H1 (cell line): ENCODE results near the gene ST8SIA5. TPM values are rescaled to one million over a fixed set of nuclear protein-coding genes. Genes with fewer than 3 reads are reported as not detected.

Experiments
- CTCF ChIA-PET: fragments of 300-600 bp; sonication (Branson Sonifier 250); formaldehyde crosslinking; loops from one replicate; lab custom pipeline; 2021; ENCODE audit not compliant: partially characterized antibody; lab: Charles Lee
- POLR2A ChIA-PET: fragments of 300-600 bp; sonication (Branson Sonifier 250); formaldehyde crosslinking; loops from one replicate; lab custom pipeline; 2021; ENCODE audit warnings: inconsistent platforms; ENCODE audit not compliant: partially characterized antibody; lab: Charles Lee
- DNase-seq, 2 experiments: peaks; one replicate each; pipeline versions ENCODE4 v3.0.0 to v3.0.0-alpha.2; 2010 to 2022; ENCODE audit warnings: low spot score in 2 of 2, low read depth in 1 of 2, mixed read lengths in 1 of 2
- FAIRE-seq: peaks from 2 replicates; lab custom pipeline; 2011; peaks lifted over from hg19 to GRCh38; lab: Jason Lieb, UNC
- H2AFZ ChIP-seq: 2 replicates; pipeline ENCODE4 v1.8.1; 2012; ENCODE audit warnings: low read length, inconsistent platforms
- H2AK5ac ChIP-seq: 2 replicates; pipeline ENCODE4 v1.6.1; 2013; ENCODE audit warnings: low read depth, low read length
- H2BK120ac ChIP-seq: replicated peaks from 2 replicates; pipeline ENCODE3; 2013; ENCODE audit warnings: low read depth, low read length, inconsistent platforms
- H2BK12ac ChIP-seq: 2 replicates; pipeline ENCODE4 v1.6.1; 2013; ENCODE audit warnings: low read depth, low read length
- H2BK15ac ChIP-seq: 2 replicates; pipeline ENCODE4 v1.6.1; 2013; ENCODE audit warnings: low read length
- H2BK20ac ChIP-seq: 2 replicates; pipeline ENCODE4 v1.6.1; 2013; ENCODE audit warnings: low read length
- H2BK5ac ChIP-seq: 2 replicates; pipeline ENCODE4 v1.6.1; 2013; ENCODE audit warnings: low read depth, low read length
- H3K14ac ChIP-seq: 2 replicates; pipeline ENCODE4 v1.6.1; 2013; ENCODE audit warnings: inconsistent platforms; ENCODE audit not compliant: insufficient read length
- H3K18ac ChIP-seq: 2 replicates; pipeline ENCODE4 v1.6.1; 2013; ENCODE audit warnings: low read length; ENCODE audit errors: extremely low read depth
- H3K23ac ChIP-seq: 2 replicates; pipeline ENCODE4 v1.6.1; 2013; ENCODE audit warnings: inconsistent platforms; ENCODE audit not compliant: insufficient read length
- H3K23me2 ChIP-seq: 2 replicates; pipeline ENCODE4 v1.6.1; 2013; ENCODE audit warnings: low read depth, low read length
- H3K27ac ChIP-seq: 2 replicates; pipeline ENCODE4 v1.6.1; 2011; ENCODE audit warnings: low read depth, low read length, inconsistent platforms
- H3K27me3 ChIP-seq, 4 experiments: replicated peaks in 1 of 4; 1 replicate in 1 of 4; 2 replicates in 3 of 4; pipeline versions ENCODE4 v1.6.1 to v1.8.1; 2011 to 2013; ENCODE audit warnings: low read length in 3 of 4, mild to moderate bottlenecking in 3 of 4, inconsistent platforms in 2 of 4, mixed read lengths in 2 of 4, moderate library complexity in 1 of 4; ENCODE audit not compliant: control insufficient read depth in 3 of 4, insufficient read depth in 3 of 4; ENCODE audit errors: extremely low read depth in 1 of 4
- H3K36me3 ChIP-seq, 4 experiments: 2 replicates each; pipeline versions ENCODE4 v1.6.1 to v1.8.1; 2011 to 2013; ENCODE audit warnings: mild to moderate bottlenecking in 4 of 4, low read length in 3 of 4, moderate library complexity in 2 of 4, control low read depth in 1 of 4, inconsistent platforms in 1 of 4; ENCODE audit not compliant: insufficient read depth in 4 of 4, control insufficient read depth in 2 of 4
- H3K4ac ChIP-seq: replicated peaks from 2 replicates; pipeline ENCODE3; 2013; ENCODE audit warnings: low read length, low read depth, mixed read lengths, inconsistent platforms; ENCODE audit not compliant: insufficient read length
- H3K4me1 ChIP-seq, 4 experiments: replicated peaks in 1 of 4; 1 replicate in 1 of 4; 2 replicates in 3 of 4; pipeline versions ENCODE4 v1.6.1 to v1.8.1; 2011 to 2013; ENCODE audit warnings: low read length in 3 of 4, inconsistent platforms in 2 of 4, mixed read lengths in 1 of 4; ENCODE audit not compliant: insufficient read depth in 4 of 4, control insufficient read depth in 3 of 4
- H3K4me2 ChIP-seq, 2 experiments: 2 replicates each; pipeline versions ENCODE4 v1.6.1 to v1.8.1; 2011 to 2013; ENCODE audit warnings: low read depth in 2 of 2, low read length in 2 of 2, control low read depth in 1 of 2, inconsistent platforms in 1 of 2, mild to moderate bottlenecking in 1 of 2; ENCODE audit not compliant: insufficient read depth in 1 of 2
- H3K4me3 ChIP-seq, 4 experiments: fragments of 200-600, 300-600 bp in 1 of 4; sonication (generic), shearing (Covaris generic), sonication (Bioruptor Twin) in 1 of 4; 2 replicates each; pipeline versions ENCODE4 v1.5.1 to v1.8.1; 2011 to 2016; ENCODE audit warnings: low read length in 4 of 4, low read depth in 3 of 4, control low read depth in 2 of 4, inconsistent platforms in 2 of 4, mild to moderate bottlenecking in 2 of 4, mixed read lengths in 1 of 4, moderate library complexity in 1 of 4; ENCODE audit not compliant: insufficient read depth in 2 of 4; ENCODE audit errors: extremely low read depth in 1 of 4
- H3K56ac ChIP-seq: replicated peaks from 2 replicates; pipeline ENCODE3; 2013; ENCODE audit warnings: low read depth, mild to moderate bottlenecking, mixed read lengths, low read length, inconsistent platforms; ENCODE audit not compliant: insufficient read length
- H3K79me1 ChIP-seq: 2 replicates; pipeline ENCODE4 v1.6.1; 2013; ENCODE audit warnings: low read depth, low read length, control low read depth
- H3K79me2 ChIP-seq, 2 experiments: 2 replicates each; pipeline versions ENCODE4 v1.6.1 to v1.8.1; 2012 to 2013; ENCODE audit warnings: low read length in 2 of 2, mild to moderate bottlenecking in 2 of 2, inconsistent platforms in 1 of 2; ENCODE audit not compliant: insufficient read depth in 2 of 2, control insufficient read depth in 1 of 2
- H3K9ac ChIP-seq, 4 experiments: replicated peaks in 1 of 4; 1 replicate in 1 of 4; 2 replicates in 3 of 4; pipeline versions ENCODE4 v1.6.1 to v1.8.1; 2011 to 2013; ENCODE audit warnings: low read depth in 3 of 4, low read length in 3 of 4, control low read depth in 2 of 4, mild to moderate bottlenecking in 2 of 4, moderate library complexity in 2 of 4, inconsistent platforms in 1 of 4; ENCODE audit errors: extremely low read depth in 1 of 4
- H3K9me3 ChIP-seq, 2 experiments: 2 replicates each; pipeline versions ENCODE4 v1.6.1 to v1.8.1; 2012 to 2013; ENCODE audit warnings: mild to moderate bottlenecking in 2 of 2, moderate library complexity in 2 of 2, control low read depth in 1 of 2, inconsistent platforms in 1 of 2, low read depth in 1 of 2, low read length in 1 of 2, mixed read lengths in 1 of 2; ENCODE audit not compliant: insufficient read depth in 2 of 2
- H4K20me1 ChIP-seq, 2 experiments: replicated peaks in 1 of 2; 2 replicates each; pipeline versions ENCODE3 to v1.8.1; 2011 to 2013; ENCODE audit warnings: inconsistent platforms in 2 of 2, low read length in 2 of 2, mild to moderate bottlenecking in 1 of 2; ENCODE audit not compliant: insufficient read depth in 2 of 2, control insufficient read depth in 1 of 2
- H4K5ac ChIP-seq: 2 replicates; pipeline ENCODE4 v1.6.1; 2013; ENCODE audit warnings: low read length, low read depth, mixed read lengths, inconsistent platforms; ENCODE audit not compliant: insufficient read length
- H4K8ac ChIP-seq: 2 replicates; pipeline ENCODE4 v1.8.0; 2013; ENCODE audit warnings: mild to moderate bottlenecking, moderate library complexity, low read length, inconsistent platforms; ENCODE audit not compliant: insufficient read depth; ENCODE audit errors: extremely low read depth
- H4K91ac ChIP-seq: replicated peaks from 2 replicates; pipeline ENCODE3; 2013; ENCODE audit warnings: low read length, mixed read lengths, inconsistent platforms; ENCODE audit not compliant: insufficient read length
- ASH2L ChIP-seq: fragments of 200-600, 300-600 bp; sonication (generic); IDR thresholded peaks from one replicate; pipeline ENCODE4 v1.7.1; 2017; ENCODE audit warnings: low read length
- BCL11A ChIP-seq, 2 experiments: IDR thresholded peaks; one replicate each; pipeline ENCODE4 v1.6.1; 2011; ENCODE audit warnings: low read depth in 2 of 2, low read length in 2 of 2, mild to moderate bottlenecking in 2 of 2
- BRCA1 ChIP-seq: IDR thresholded peaks from 2 replicates; pipeline ENCODE4 v1.6.1; 2012; ENCODE audit warnings: low read depth, low read length, improper control_type of control experiment
- CBX5 ChIP-seq: fragments of 300-800, 300-1000 bp; sonication (generic); IDR thresholded peaks from 2 replicates; pipeline ENCODE4 v1.7.1; 2016; ENCODE audit warnings: antibody characterized with exemption, low read length, low read depth
- CBX8 ChIP-seq: fragments of 300-800, 300-1000 bp; sonication (generic); IDR thresholded peaks from 2 replicates; pipeline ENCODE4 v1.7.1; 2016; ENCODE audit warnings: low read depth, low read length, borderline replicate concordance
- CHD1 ChIP-seq: IDR thresholded peaks from 2 replicates; pipeline ENCODE4 v1.6.1; 2012; ENCODE audit warnings: low read depth, low read length, improper control_type of control experiment
- FOSL1 ChIP-seq: IDR thresholded peaks from 2 replicates; pipeline ENCODE4 v1.6.1; 2011; ENCODE audit warnings: mild to moderate bottlenecking, low read depth, low read length, moderate library complexity; ENCODE audit not compliant: insufficient read depth
- NANOG ChIP-seq: IDR thresholded peaks from 2 replicates; pipeline ENCODE4 v1.6.1; 2011; ENCODE audit warnings: low read length, low read depth, mild to moderate bottlenecking, inconsistent platforms; ENCODE audit not compliant: insufficient read depth, poor library complexity, severe bottlenecking
- PHF8 ChIP-seq: fragments of 200-600 bp; sonication (generic); conservative IDR thresholded peaks from 2 replicates; pipeline ENCODE4 v1.7.1; 2012; ENCODE audit warnings: low read depth, mild to moderate bottlenecking, inconsistent platforms, low read length, moderate library complexity
- POLR2A ChIP-seq, 2 experiments: IDR thresholded peaks; 1 replicate in 1 of 2; 2 replicates in 1 of 2; pipeline ENCODE4 v1.6.1; 2011; ENCODE audit warnings: low read depth in 2 of 2, low read length in 2 of 2, mild to moderate bottlenecking in 2 of 2; ENCODE audit errors: control extremely low read depth in 1 of 2
- RFX5 ChIP-seq: IDR thresholded peaks from 2 replicates; pipeline ENCODE4 v1.6.1; 2011; ENCODE audit warnings: low read depth, low read length, improper control_type of control experiment, borderline replicate concordance
- SIRT6 ChIP-seq: IDR thresholded peaks from one replicate; pipeline ENCODE4 v1.7.1; 2012; ENCODE audit warnings: low read length, inconsistent platforms
- SP4 ChIP-seq: IDR thresholded peaks from 2 replicates; pipeline ENCODE4 v1.6.1; 2012; ENCODE audit warnings: low read length, inconsistent platforms
- TAF7 ChIP-seq: optimal IDR thresholded peaks from 2 replicates; pipeline ENCODE3; 2011; ENCODE audit warnings: low read depth, mild to moderate bottlenecking, inconsistent platforms, low read length, moderate library complexity, borderline replicate concordance
- WGBS, 2 experiments: shearing (Covaris generic) in 1 of 2; methylation state at CpG; one replicate each; pipeline versions ENCODE4 v1.1.6 to v1.1.7; 2013 to 2015; ENCODE audit warnings: low lambda C conversion rate in 2 of 2, mixed read lengths in 2 of 2, inconsistent platforms in 1 of 2, low coverage in 1 of 2, missing lambda C conversion rate in 1 of 2; ENCODE audit not compliant: insufficient replicate concordance in 2 of 2, insufficient coverage in 1 of 2, insufficient read length in 1 of 2; ENCODE audit errors: extremely low coverage in 1 of 2, missing lambda C conversion rate in 1 of 2; 5-methylcytosine and 5-hydroxymethylcytosine counted together
- polyA plus RNA-seq, 7 experiments: library from polyadenylated mRNA; depleted of rRNA in 3 of 7; stranded (reverse) in 5 of 7; unstranded in 2 of 7; fragments of >200 nt in 5 of 7; fragments of 200-250 nt in 2 of 7; gene quantifications; 1 replicate in 5 of 7; 2 replicates in 1 of 7; 4 replicates in 1 of 7; pipeline versions ENCODE4 v1.2.1 to v1.2.3, GENCODE V29; 2011 to 2013; ENCODE audit warnings: missing spikeins in 2 of 7, mixed read lengths in 2 of 7
- total RNA-seq: library from RNA; stranded (reverse); fragmentation: NEBNext Ultra II Directional; extraction: Animal tissue kit (Norgen Biotek cat#: 25700); gene quantifications from 2 replicates; pipeline ENCODE4 v1.2.1, GENCODE V29; 2021

Gene ST8SIA5
- total and polyA plus RNA-seq, 2 of the 8 experiments (the other 6 are each of a cell fraction or from before 2014, with no cell fraction given), result 2.4 to 6.3 TPM

DNA sequence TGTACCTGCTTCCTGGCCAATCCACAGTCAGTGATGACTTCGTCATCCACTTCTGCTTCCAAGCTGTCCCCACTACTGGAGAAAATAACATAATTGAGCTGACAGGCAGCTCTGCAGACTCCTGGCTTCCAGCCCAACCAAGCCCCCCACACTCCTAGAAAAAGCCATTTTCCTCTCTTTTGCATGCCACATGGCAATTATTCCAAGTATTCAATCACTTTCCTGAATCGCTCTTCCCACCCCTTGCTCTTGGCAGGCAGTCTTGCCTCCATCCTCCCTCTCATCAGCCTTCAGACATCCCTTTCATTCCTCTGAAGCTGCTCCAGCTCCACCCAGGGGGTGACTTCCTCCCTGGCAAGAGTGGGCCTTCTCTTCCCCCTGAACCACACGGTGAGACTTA lies 14.3 kb upstream of the ST8SIA5 start:
- no peaks in the 10 kb centered on the region; the same call in 1 of the 2 replicates for H3K23me2 ChIP-seq
- no peak overlapping the region for H4K5ac ChIP-seq
- DNase-seq, result no peak
- H3K79me2 ChIP-seq, result no peaks in the 10 kb centered on the region
- 85% methylated on average over 3 of the region's 3 CpGs; no CpG with 5 or more reads in 1 of the 2 experiments for WGBS, 2 experiments
- peak overlapping the region; percentile 42 for H4K91ac ChIP-seq
- TF ChIP-seq BRCA1 (no peak), NANOG (no peak), SP4 (no peak), RFX5 (no peak), POLR2A (IDR thresholded peaks at IDR 0.05; ENCODE audit: control extremely low read depth in 1 of 2, low read depth in 2 of 2, low read length in 2 of 2) (no peak), SIRT6 (no peak), BCL11A (IDR thresholded peaks at IDR 0.05; ENCODE audit: low read depth in 2 of 2, low read length in 2 of 2) (no peak), CBX5 (no peak), CHD1 (no peak), TAF7 (no peak), ASH2L (no peak), CBX8 (no peak), PHF8 (no peak), FOSL1 (no peak)
- TF ChIP-seq, all 59 proteins: peak for 0
- no peak overlapping the region for H3K27ac ChIP-seq
- H3K4me2 ChIP-seq, result no peak overlapping the region
- peak overlapping the region; percentile 60; the same call in 1 of the 2 replicates for H2AK5ac ChIP-seq
- FAIRE-seq, result no peak
- no peak overlapping the region for H3K14ac ChIP-seq
- no peak overlapping the region for H3K23ac ChIP-seq
- no peak overlapping the region; the same call in 1 of the 2 replicates for H2BK12ac ChIP-seq
- H4K20me1 ChIP-seq, result no peaks in the 10 kb centered on the region
- H3K9ac ChIP-seq, result no peak overlapping the region
- H4K8ac ChIP-seq, result no peak overlapping the region; the same call in 1 of the 2 replicates
- H2AFZ ChIP-seq, result no peak overlapping the region
- H3K27me3 ChIP-seq, result no peaks in the 10 kb centered on the region
- peak overlapping the region; percentile 66; the same call in 1 of the 2 replicates for H2BK20ac ChIP-seq
- peaks cover 5 to 17% (median 12%) of the 10 kb centered on the region in 4 experiments for H3K4me1 ChIP-seq
- peak overlapping the region; percentile 76; the same call in 1 of the 2 replicates for H2BK15ac ChIP-seq
- H3K9me3 ChIP-seq, result no peaks in the 10 kb centered on the region
- no peaks in the 10 kb centered on the region for H3K36me3 ChIP-seq
- H3K79me1 ChIP-seq, result no peaks in the 10 kb centered on the region
- POLR2A ChIA-PET, result no interaction called here
- H3K56ac ChIP-seq, result no peak overlapping the region
- no peak overlapping the region for H3K18ac ChIP-seq
- H2BK5ac ChIP-seq, result no peak overlapping the region
- CTCF ChIA-PET, result interaction anchor here (1.2 to 1.9 kb wide), 4 partner anchors 10 to 23 kb away, joined by 3 to 7 read pairs (median 4); no protein-coding TSS in a partner anchor
- H3K4ac ChIP-seq, result no peak overlapping the region
- H3K4me3 ChIP-seq, result no peak overlapping the region
- H2BK120ac ChIP-seq, result no peak overlapping the region
